Neural crest cell (in vitro differentiated cells): ENCODE measurements around the gene CPLANE1. TPM values are rescaled to one million over a fixed set of nuclear protein-coding genes. Genes with fewer than 3 reads are reported as not detected.
A peak's percentile ranks its signal among the peaks of the same experiment; 100 is the strongest.
"Not testable (repeated sequence)": the region's sequence is repeated elsewhere in the genome, so short reads cannot be mapped to it uniquely, and the experiment has no call there.

Experiments
- DNase-seq: peaks from one replicate; pipeline ENCODE4 v3.0.0; 2021; ENCODE audit warnings: low read depth, mixed read lengths, low spot score
- H3K27ac Mint-ChIP-seq: one replicate; pipeline ENCODE4 v1.8.0; 2021; ENCODE audit warnings: mild to moderate bottlenecking, mixed read lengths; ENCODE audit not compliant: unreplicated experiment
- H3K27me3 Mint-ChIP-seq: 2 replicates; pipeline ENCODE4 v1.8.0; 2021; ENCODE audit warnings: low read depth, mild to moderate bottlenecking, mixed read lengths
- H3K36me3 Mint-ChIP-seq: 2 replicates; pipeline ENCODE4 v1.8.0; 2021; ENCODE audit warnings: low read depth, mild to moderate bottlenecking, mixed read lengths
- H3K4me1 Mint-ChIP-seq: 2 replicates; pipeline ENCODE4 v1.8.0; 2021; ENCODE audit warnings: mixed read lengths
- H3K4me3 Mint-ChIP-seq: one replicate; pipeline ENCODE4 v1.8.0; 2021; ENCODE audit warnings: mild to moderate bottlenecking, mixed read lengths
- H3K9me3 Mint-ChIP-seq: 2 replicates; pipeline ENCODE4 v1.8.0; 2021; ENCODE audit warnings: mixed read lengths
- total RNA-seq: library from RNA; stranded (reverse); gene quantifications from 2 replicates; pipeline ENCODE4 v1.2.1, GENCODE V29; 2021
- TF ChIP-seq, protein P1 (sequence below): fragments of 200-600 bp; sonication (generic); conservative IDR thresholded peaks from 2 replicates; pipeline ENCODE4 v1.5.0; 2021; ENCODE audit warnings: antibody characterized with exemption, mild to moderate bottlenecking

Gene CPLANE1
- total RNA-seq, 1 donor from 2014 or later = 25.8 TPM

DNA sequence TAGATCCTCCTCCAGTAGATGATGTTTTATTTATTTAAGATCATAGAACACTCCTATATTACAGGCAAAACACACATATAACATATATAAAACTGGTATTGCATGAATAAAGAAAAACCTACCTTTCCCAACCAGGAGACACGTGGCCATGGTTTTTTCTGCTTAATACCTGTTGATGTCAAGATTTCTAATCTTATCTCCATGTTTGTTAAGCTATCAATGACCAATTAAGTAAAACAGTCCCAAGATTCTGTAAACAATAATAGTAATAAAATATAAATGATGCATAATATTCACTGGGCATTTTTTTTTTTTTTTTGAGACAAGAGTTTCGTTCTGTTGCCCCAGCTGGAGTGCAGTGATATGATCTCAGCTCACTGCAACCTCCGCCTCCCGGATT, 1.7 kb downstream of the CPLANE1 start:
- no peak for DNase-seq
- H3K4me3 Mint-ChIP-seq = peak overlapping the region; percentile 72
- peaks cover 31% of the 10 kb centered on the region for H3K4me1 Mint-ChIP-seq
- H3K27ac Mint-ChIP-seq = no peak overlapping the region
- TF ChIP-seq, protein P1, sequence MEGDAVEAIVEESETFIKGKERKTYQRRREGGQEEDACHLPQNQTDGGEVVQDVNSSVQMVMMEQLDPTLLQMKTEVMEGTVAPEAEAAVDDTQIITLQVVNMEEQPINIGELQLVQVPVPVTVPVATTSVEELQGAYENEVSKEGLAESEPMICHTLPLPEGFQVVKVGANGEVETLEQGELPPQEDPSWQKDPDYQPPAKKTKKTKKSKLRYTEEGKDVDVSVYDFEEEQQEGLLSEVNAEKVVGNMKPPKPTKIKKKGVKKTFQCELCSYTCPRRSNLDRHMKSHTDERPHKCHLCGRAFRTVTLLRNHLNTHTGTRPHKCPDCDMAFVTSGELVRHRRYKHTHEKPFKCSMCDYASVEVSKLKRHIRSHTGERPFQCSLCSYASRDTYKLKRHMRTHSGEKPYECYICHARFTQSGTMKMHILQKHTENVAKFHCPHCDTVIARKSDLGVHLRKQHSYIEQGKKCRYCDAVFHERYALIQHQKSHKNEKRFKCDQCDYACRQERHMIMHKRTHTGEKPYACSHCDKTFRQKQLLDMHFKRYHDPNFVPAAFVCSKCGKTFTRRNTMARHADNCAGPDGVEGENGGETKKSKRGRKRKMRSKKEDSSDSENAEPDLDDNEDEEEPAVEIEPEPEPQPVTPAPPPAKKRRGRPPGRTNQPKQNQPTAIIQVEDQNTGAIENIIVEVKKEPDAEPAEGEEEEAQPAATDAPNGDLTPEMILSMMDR = no peak
- no peaks in the 10 kb centered on the region for H3K36me3 Mint-ChIP-seq
- no peaks in the 10 kb centered on the region for H3K9me3 Mint-ChIP-seq
- no peaks in the 10 kb centered on the region for H3K27me3 Mint-ChIP-seq

DNA sequence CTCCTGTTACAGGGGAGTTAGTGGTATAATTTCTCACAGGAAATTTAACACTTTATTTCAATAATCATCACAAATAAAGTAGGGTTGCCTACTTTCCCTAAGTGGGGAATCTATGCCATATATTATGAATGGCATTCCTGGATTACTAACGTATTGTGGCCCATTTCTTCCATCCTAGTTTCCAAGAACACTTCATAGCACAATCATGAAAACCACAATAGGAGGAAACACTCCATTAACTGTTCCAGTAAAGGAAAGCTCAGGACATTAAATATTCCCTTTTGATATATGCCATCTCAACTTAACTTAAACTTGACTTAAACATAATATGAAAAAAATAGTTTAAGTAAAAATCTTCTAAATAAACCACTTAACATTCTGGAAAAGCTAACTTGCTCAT, 2.1 kb downstream of the CPLANE1 start:
- TF ChIP-seq, protein P1 = no peak
- no peaks in the 10 kb centered on the region for H3K9me3 Mint-ChIP-seq
- peak overlapping the region; percentile 72 for H3K4me3 Mint-ChIP-seq
- no peak for DNase-seq
- H3K27me3 Mint-ChIP-seq = no peaks in the 10 kb centered on the region
- peaks cover 31% of the 10 kb centered on the region for H3K4me1 Mint-ChIP-seq
- H3K36me3 Mint-ChIP-seq = no peaks in the 10 kb centered on the region
- no peak overlapping the region for H3K27ac Mint-ChIP-seq

DNA sequence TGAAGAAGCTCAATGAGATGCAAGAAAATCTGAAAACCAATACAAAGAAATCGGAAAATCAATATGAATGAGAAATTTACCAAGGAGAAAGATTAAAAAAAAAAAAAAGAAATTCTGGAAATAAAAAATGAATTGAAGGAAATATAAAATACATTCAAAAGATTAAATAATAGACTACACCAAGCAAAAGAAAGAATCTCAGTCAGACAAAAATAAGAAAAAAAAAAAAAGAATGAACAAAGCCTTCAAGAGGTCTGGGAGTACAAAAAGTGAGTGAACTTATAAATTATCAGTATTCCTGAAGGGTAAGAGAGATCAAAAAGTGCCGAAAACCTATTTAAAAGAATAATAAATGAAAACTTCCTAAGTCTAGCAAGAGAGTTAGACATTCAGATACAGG, 14.9 kb downstream of the CPLANE1 start:
- no peak for DNase-seq
- TF ChIP-seq, protein P1 = no peak
- H3K4me1 Mint-ChIP-seq = peaks cover 4% of the 10 kb centered on the region
- no peak overlapping the region for H3K4me3 Mint-ChIP-seq
- H3K27me3 Mint-ChIP-seq = no peaks in the 10 kb centered on the region
- peaks cover 39% of the 10 kb centered on the region for H3K36me3 Mint-ChIP-seq
- no peak overlapping the region for H3K27ac Mint-ChIP-seq
- peaks cover 7% of the 10 kb centered on the region for H3K9me3 Mint-ChIP-seq

DNA sequence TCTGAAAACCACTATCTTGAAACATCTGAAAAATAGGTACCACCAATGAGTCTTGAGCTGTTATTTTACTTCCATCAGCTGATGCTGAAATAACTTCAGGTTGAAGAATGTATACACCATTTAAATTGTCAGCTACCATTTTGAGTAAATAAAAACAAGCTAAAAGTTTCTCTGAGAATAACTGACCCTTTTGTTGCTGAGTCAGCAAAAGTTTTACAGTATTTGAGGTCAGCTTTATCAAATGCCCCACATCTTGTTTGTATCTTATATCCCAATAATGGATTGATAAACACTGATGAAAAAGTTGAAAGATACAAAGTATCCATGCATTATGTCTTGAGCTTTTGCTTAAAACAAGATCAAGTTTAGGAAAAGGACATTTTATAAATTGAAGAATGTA, 22.8 kb downstream of the CPLANE1 start:
- H3K4me3 Mint-ChIP-seq = no peak overlapping the region
- H3K9me3 Mint-ChIP-seq = no peaks in the 10 kb centered on the region
- TF ChIP-seq, protein P1 = no peak
- no peak for DNase-seq
- no peak overlapping the region for H3K27ac Mint-ChIP-seq
- H3K36me3 Mint-ChIP-seq = peaks cover 7% of the 10 kb centered on the region
- peaks cover 14% of the 10 kb centered on the region for H3K4me1 Mint-ChIP-seq
- H3K27me3 Mint-ChIP-seq = no peaks in the 10 kb centered on the region

DNA sequence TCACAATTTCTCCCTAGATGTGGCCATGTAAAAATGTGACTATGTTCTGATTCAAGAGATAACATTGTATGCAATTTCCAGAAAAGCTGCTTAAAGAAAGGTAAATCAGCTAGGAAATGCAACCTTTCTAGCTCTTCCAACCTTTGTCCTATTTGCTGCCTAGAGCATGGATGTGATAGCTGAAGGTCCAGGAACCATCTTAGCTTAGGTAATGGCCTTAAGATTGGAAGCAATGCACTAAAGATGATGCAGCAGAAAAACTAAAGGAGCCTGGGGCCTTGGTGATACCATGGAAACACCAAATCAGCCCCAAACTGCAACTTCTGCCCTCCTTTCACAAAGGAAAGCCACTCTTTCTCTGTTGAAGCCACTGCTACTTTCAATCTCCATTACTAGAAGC, 27.0 kb downstream of the CPLANE1 start:
- no peak overlapping the region for H3K4me3 Mint-ChIP-seq
- H3K27me3 Mint-ChIP-seq = no peaks in the 10 kb centered on the region
- TF ChIP-seq, protein P1 = no peak
- no peak overlapping the region for H3K27ac Mint-ChIP-seq
- no peak for DNase-seq
- peaks cover 13% of the 10 kb centered on the region for H3K36me3 Mint-ChIP-seq
- H3K4me1 Mint-ChIP-seq = peaks cover 14% of the 10 kb centered on the region
- H3K9me3 Mint-ChIP-seq = no peaks in the 10 kb centered on the region

DNA sequence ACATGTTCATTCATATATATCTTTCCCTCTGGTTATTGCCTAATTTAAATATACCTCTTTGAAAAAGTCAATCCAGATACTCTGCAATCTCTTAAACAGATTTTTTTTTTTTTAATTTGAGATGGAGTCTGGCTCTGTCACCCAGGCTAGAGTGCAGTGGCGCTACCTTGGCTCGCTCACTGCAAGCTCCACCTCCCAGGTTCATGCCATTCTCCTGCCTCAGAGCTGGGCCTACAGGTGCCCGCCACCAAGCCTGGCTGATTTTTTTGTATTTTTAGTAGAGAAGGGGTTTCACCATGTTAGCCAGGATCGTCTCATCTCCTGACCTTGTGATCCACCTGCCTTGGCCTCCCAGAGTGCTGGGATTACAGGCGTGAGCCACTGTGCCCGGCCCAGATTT, 28.8 kb downstream of the CPLANE1 start:
- Mint-ChIP-seq H3K36me3 (peaks cover 10% of the 10 kb centered on the region), H3K4me1 (peaks cover 14% of the 10 kb centered on the region)
- not testable (repeated sequence) for H3K27ac Mint-ChIP-seq, H3K4me3 Mint-ChIP-seq, H3K9me3 Mint-ChIP-seq, H3K27me3 Mint-ChIP-seq, DNase-seq

DNA sequence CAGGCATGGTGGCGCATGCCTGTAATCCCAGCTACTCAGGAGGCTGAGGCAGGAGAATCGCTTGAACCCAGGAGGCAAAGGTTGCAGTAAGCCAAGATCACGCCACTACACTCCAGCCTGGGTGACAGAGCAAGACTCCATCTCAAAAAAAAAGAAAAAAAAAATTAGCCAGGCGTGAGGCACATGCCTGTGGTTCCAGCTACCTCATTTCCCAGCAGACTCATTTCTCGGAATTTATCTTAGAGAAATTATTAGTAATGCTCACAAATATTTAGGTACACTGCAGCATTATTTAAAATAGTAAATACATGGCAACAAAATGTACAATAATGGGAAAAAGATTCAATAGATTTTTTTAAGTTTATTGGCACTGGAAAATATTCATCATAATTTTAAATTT, 29.8 kb downstream of the CPLANE1 start:
- not testable (repeated sequence) for H3K4me3 Mint-ChIP-seq, DNase-seq, H3K27me3 Mint-ChIP-seq, H3K27ac Mint-ChIP-seq, H3K9me3 Mint-ChIP-seq
- Mint-ChIP-seq H3K4me1 (peaks cover 14% of the 10 kb centered on the region), H3K36me3 (peaks cover 10% of the 10 kb centered on the region)
